HepG2 (cell line): Measurements from ENCODE around the gene TGFA. TPM values are rescaled to one million over a fixed set of nuclear protein-coding genes. Genes with fewer than 3 reads are reported as not detected.

ENCODE experiments used
- ARID5B ChIP-seq: IDR thresholded peaks from 2 replicates; pipeline ENCODE4 v1.4.0; 2020; ENCODE audit warnings: mild to moderate bottlenecking, missing genetic modification reagents
- ARNT ChIP-seq: fragments of 450-650 bp; IDR thresholded peaks from 2 replicates; pipeline ENCODE4 v1.6.1; 2017
- ATF3 ChIP-seq: sonication (generic); formaldehyde crosslinking; IDR thresholded peaks from 2 replicates; pipeline ENCODE4 v1.4.0; 2020; ENCODE audit warnings: missing genetic modification reagents
- BCL6 ChIP-seq: IDR thresholded peaks from 2 replicates; pipeline ENCODE4 v1.6.1; 2016; ENCODE audit warnings: missing genetic modification reagents, missing compliant biosample characterization
- CHCHD3 ChIP-seq: sonication (generic); formaldehyde crosslinking; IDR thresholded peaks from 2 replicates; pipeline ENCODE4 v1.8.0; 2022; ENCODE audit warnings: mild to moderate bottlenecking, missing genetic modification reagents, moderate library complexity
- ETV6 ChIP-seq: sonication (generic); formaldehyde crosslinking; conservative IDR thresholded peaks from 2 replicates; pipeline ENCODE4 v1.4.0; 2020; ENCODE audit warnings: missing genetic modification reagents
- FOSL1 ChIP-seq: sonication (generic); formaldehyde crosslinking; IDR thresholded peaks from 2 replicates; pipeline ENCODE4 v1.9.0; 2021; ENCODE audit warnings: missing genetic modification reagents, borderline replicate concordance
- KDM6A ChIP-seq: IDR thresholded peaks from 2 replicates; pipeline ENCODE4 v1.6.1; 2016; ENCODE audit warnings: low read depth
- NPAS2 ChIP-seq: sonication (generic); formaldehyde crosslinking; IDR thresholded peaks from 2 replicates; pipeline ENCODE4 v1.8.0; 2022; ENCODE audit warnings: mild to moderate bottlenecking, missing genetic modification reagents, borderline replicate concordance
- PLRG1 ChIP-seq: fragments of 450-650 bp; conservative IDR thresholded peaks from 2 replicates; pipeline ENCODE4 v1.6.1; 2016
- PPARG ChIP-seq: conservative IDR thresholded peaks from 2 replicates; pipeline ENCODE4 v1.6.1; 2016; ENCODE audit warnings: missing biosample characterization, missing genetic modification reagents
- PRPF4 ChIP-seq: fragments of 200-400 bp; formaldehyde crosslinking; IDR thresholded peaks from 2 replicates; pipeline ENCODE4 v1.6.1; 2016; ENCODE audit warnings: low read length, low read depth; ENCODE audit not compliant: poor library complexity, severe bottlenecking
- SCMH1 ChIP-seq: sonication (generic); formaldehyde crosslinking; IDR thresholded peaks from 2 replicates; pipeline ENCODE4 v1.9.0; 2021; ENCODE audit warnings: missing genetic modification reagents, mild to moderate bottlenecking, borderline replicate concordance
- SRSF1 ChIP-seq: fragments of 200-400 bp; formaldehyde crosslinking; optimal IDR thresholded peaks from 2 replicates; pipeline ENCODE3; 2017; ENCODE audit warnings: mild to moderate bottlenecking, low read depth, low read length, moderate library complexity
- SYNCRIP ChIP-seq: fragments of 200-400 bp; formaldehyde crosslinking; IDR thresholded peaks from 2 replicates; pipeline ENCODE4 v1.6.1; 2018; ENCODE audit warnings: mild to moderate bottlenecking, low read depth, low read length; ENCODE audit not compliant: insufficient read depth
- ZBTB37 ChIP-seq: sonication (generic); formaldehyde crosslinking; IDR thresholded peaks from 2 replicates; pipeline ENCODE4 v1.4.0; 2020; ENCODE audit warnings: mild to moderate bottlenecking, missing genetic modification reagents
- ZNF10 ChIP-seq: sonication (generic); formaldehyde crosslinking; IDR thresholded peaks from 2 replicates; pipeline ENCODE4 v1.4.0; 2020; ENCODE audit warnings: mild to moderate bottlenecking, low read depth, missing genetic modification reagents, borderline replicate concordance
- ZNF205 ChIP-seq: IDR thresholded peaks from 2 replicates; pipeline ENCODE4 v1.6.1; 2018; ENCODE audit warnings: missing biosample characterization, missing genetic modification reagents
- ZNF225 ChIP-seq: sonication (generic); formaldehyde crosslinking; IDR thresholded peaks from 2 replicates; pipeline ENCODE4 v1.4.0; 2020; ENCODE audit warnings: mild to moderate bottlenecking, missing genetic modification reagents
- ZNF24 ChIP-seq: fragments of 450-650 bp; IDR thresholded peaks from 2 replicates; pipeline ENCODE4 v1.6.1; 2017; ENCODE audit warnings: antibody characterized with exemption, mild to moderate bottlenecking
- ZNF274 ChIP-seq: sonication (generic); formaldehyde crosslinking; IDR thresholded peaks from 2 replicates; pipeline ENCODE4 v1.5.1; 2020; ENCODE audit warnings: mild to moderate bottlenecking, missing genetic modification reagents
- ZNF460 ChIP-seq: sonication (generic); formaldehyde crosslinking; IDR thresholded peaks from 2 replicates; pipeline ENCODE4 v1.5.1; 2020; ENCODE audit warnings: missing genetic modification reagents, mild to moderate bottlenecking, borderline replicate concordance
- polyA plus RNA-seq, 8 experiments: library from polyadenylated mRNA; depleted of rRNA in 3 of 8; stranded (reverse) in 7 of 8; unstranded in 1 of 8; fragments of >200 nt; fragmentation: Illumina TruSeq in 4 of 8; extraction: Trizol in 4 of 8; gene quantifications; 2 replicates each; pipeline versions ENCODE4 v1.2.1 to v1.2.3, GENCODE V29; 2011 to 2016; ENCODE audit warnings: low read depth in 4 of 8, missing spikeins in 1 of 8, mixed read lengths in 1 of 8; ENCODE audit not compliant: insufficient read depth in 1 of 8
- total RNA-seq, 5 experiments: library from RNA; depleted of rRNA; stranded (reverse); fragments of >200 nt; fragmentation: Illumina TruSeq; extraction: Trizol; gene quantifications; 2 replicates each; pipeline ENCODE4 v1.2.3, GENCODE V29; 2016; ENCODE audit warnings: low read depth in 1 of 5
- TF ChIP-seq, protein P1 (sequence below): sonication (generic); formaldehyde crosslinking; IDR thresholded peaks from 2 replicates; pipeline ENCODE4 v1.5.0; 2020; ENCODE audit warnings: missing genetic modification reagents

The TGFA gene
- total and polyA plus RNA-seq, 2 of the 13 experiments (the other 11 are each of a cell fraction or from before 2014, with no cell fraction given): 7.8 to 15.3 TPM

DNA sequence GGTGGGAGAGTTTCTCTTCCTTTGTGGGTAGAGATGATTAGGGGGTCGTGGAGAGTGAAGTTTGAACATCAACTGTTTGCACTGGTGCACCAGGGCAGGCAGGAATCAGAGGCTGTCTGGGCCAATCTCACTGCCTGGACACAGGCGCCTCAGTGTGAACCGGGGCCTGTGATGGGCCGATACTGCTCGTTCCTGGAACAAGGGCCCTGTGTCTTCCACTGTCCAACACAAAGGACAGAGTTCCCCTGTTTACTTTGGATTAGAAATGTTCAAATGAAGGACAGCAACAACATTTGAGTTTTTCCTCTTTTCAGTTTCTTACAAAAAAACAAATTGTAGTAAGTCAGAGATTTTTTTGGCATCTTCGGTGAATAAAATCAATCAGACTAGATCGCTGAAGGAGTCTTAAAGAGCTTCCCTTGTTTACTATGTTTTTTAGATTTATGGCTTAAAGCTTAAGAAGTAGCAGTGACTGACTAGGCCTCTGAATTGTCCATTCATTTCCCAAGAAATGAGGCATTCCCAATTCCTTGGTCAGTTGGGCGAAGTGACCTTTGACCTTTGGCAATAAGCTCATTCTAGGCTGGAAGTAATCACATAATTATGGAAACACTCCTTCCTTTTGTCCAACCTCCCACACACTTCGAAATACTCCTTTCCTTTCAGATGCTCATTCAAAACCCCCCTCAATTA lies 11.6 kb upstream of the TGFA start (continued):
- no peak for TF ChIP-seq PLRG1
- TF ChIP-seq ETV6: no peak
- no peak for TF ChIP-seq ZNF460 (CRISPR knock-in tag)
- peak; percentile 46; the same call in 1 of the 2 replicates for TF ChIP-seq PPARG (CRISPR knock-in tag)
- TF ChIP-seq BCL6 (CRISPR knock-in tag): peak; percentile 79
- peak; percentile 81 for TF ChIP-seq KDM6A (CRISPR knock-in tag)
- no peak for TF ChIP-seq SYNCRIP
- 0 out of 2 replicates have a peak, but pooled peaks have one; percentile 19 for TF ChIP-seq ZBTB37 (CRISPR knock-in tag)
- no peak for TF ChIP-seq SCMH1 (CRISPR knock-in tag)
- TF ChIP-seq ATF3 (CRISPR knock-in tag): no peak
- no peak for TF ChIP-seq ZNF225 (CRISPR knock-in tag)
- TF ChIP-seq FOSL1 (CRISPR knock-in tag): no peak
- TF ChIP-seq SRSF1: no peak
- TF ChIP-seq ZNF205: no peak
- TF ChIP-seq ZNF10 (CRISPR knock-in tag): no peak
- TF ChIP-seq NPAS2: no peak
- TF ChIP-seq PRPF4: no peak
- no peak for TF ChIP-seq ZNF274
- TF ChIP-seq ARNT: no peak
- TF ChIP-seq, protein P1, sequence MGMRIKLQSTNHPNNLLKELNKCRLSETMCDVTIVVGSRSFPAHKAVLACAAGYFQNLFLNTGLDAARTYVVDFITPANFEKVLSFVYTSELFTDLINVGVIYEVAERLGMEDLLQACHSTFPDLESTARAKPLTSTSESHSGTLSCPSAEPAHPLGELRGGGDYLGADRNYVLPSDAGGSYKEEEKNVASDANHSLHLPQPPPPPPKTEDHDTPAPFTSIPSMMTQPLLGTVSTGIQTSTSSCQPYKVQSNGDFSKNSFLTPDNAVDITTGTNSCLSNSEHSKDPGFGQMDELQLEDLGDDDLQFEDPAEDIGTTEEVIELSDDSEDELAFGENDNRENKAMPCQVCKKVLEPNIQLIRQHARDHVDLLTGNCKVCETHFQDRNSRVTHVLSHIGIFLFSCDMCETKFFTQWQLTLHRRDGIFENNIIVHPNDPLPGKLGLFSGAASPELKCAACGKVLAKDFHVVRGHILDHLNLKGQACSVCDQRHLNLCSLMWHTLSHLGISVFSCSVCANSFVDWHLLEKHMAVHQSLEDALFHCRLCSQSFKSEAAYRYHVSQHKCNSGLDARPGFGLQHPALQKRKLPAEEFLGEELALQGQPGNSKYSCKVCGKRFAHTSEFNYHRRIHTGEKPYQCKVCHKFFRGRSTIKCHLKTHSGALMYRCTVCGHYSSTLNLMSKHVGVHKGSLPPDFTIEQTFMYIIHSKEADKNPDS (CRISPR knock-in tag): no peak
- no peak for TF ChIP-seq ZNF24
- TF ChIP-seq ARID5B (CRISPR knock-in tag): peak; percentile 89
- TF ChIP-seq CHCHD3 (CRISPR knock-in tag): no peak
